Panc1 (cell line): ENCODE results near the gene BOD1L2. TPM values are rescaled to one million over a fixed set of nuclear protein-coding genes. Genes with fewer than 3 reads are reported as not detected.

Experiments used
- ATAC-seq: fragments of 200-7000 bp; cut with Tn5 transposase; 2 replicates; pipeline ENCODE4 v1.9.1; 2020; ENCODE audit warnings: mild to moderate bottlenecking, moderate library complexity
- BruUV-seq: library from RNA; stranded (reverse); fragments of 400-500 nt; replicated peaks from 2 replicates; lab custom pipeline; 2021; lab: Mats Ljungman, UMichigan
- CTCF ChIA-PET: fragments of 300-600 bp; sonication (Branson Sonifier 250); formaldehyde crosslinking; loops from one replicate; lab custom pipeline; 2022; ENCODE audit warnings: antibody characterized with exemption; lab: Charles Lee
- POLR2A ChIA-PET: fragments of 300-600 bp; sonication (Branson Sonifier 250); formaldehyde crosslinking; loops from one replicate; lab custom pipeline; 2022; ENCODE audit warnings: antibody characterized with exemption; lab: Charles Lee
- DNase-seq: peaks from one replicate; pipeline ENCODE4 v3.0.0-alpha.2; 2010; ENCODE audit warnings: low read depth, low spot score
- H3K27ac ChIP-seq: 2 replicates; pipeline ENCODE4 v1.5.1; 2011; ENCODE audit warnings: mild to moderate bottlenecking, low read length, inconsistent platforms
- H3K27me3 ChIP-seq: fragments of 200-500 bp; sonication (Bioruptor generic); 2 replicates; pipeline ENCODE4 v1.6.0; 2014; ENCODE audit warnings: low read length, inconsistent platforms; ENCODE audit not compliant: control insufficient read depth, insufficient read depth
- H3K36me3 ChIP-seq: fragments of 200-500 bp; sonication (Bioruptor generic); 2 replicates; pipeline ENCODE4 v1.5.1; 2014; ENCODE audit warnings: inconsistent platforms, mild to moderate bottlenecking, low read length, moderate library complexity; ENCODE audit not compliant: control insufficient read depth, insufficient read depth
- H3K4me1 ChIP-seq: 2 replicates; pipeline ENCODE4 v1.5.1; 2011; ENCODE audit warnings: inconsistent platforms, mild to moderate bottlenecking, low read length, moderate library complexity; ENCODE audit not compliant: control insufficient read depth, insufficient read depth
- H3K4me3 ChIP-seq, 2 experiments: 2 replicates each; pipeline ENCODE4 v1.5.1; 2011 to 2012; ENCODE audit warnings: low read depth in 2 of 2, low read length in 2 of 2, mild to moderate bottlenecking in 2 of 2, inconsistent platforms in 1 of 2, moderate library complexity in 1 of 2
- H3K9me3 ChIP-seq: fragments of 200-500 bp; sonication (Bioruptor generic); 2 replicates; pipeline ENCODE4 v1.5.1; 2014; ENCODE audit warnings: low read depth, mild to moderate bottlenecking, inconsistent platforms, low read length, moderate library complexity; ENCODE audit not compliant: control insufficient read depth, insufficient read depth
- POLR2AphosphoS5 ChIP-seq: IDR thresholded peaks from 2 replicates; pipeline ENCODE4 v1.6.1; 2012; ENCODE audit warnings: mild to moderate bottlenecking, low read depth, low read length, moderate library complexity
- SIN3A ChIP-seq: IDR thresholded peaks from 2 replicates; pipeline ENCODE4 v1.6.1; 2012; ENCODE audit warnings: low read depth, mild to moderate bottlenecking, low read length, moderate library complexity, borderline replicate concordance; ENCODE audit not compliant: insufficient read depth
- TCF7L2 ChIP-seq: IDR thresholded peaks from 2 replicates; pipeline ENCODE4 v1.6.1; 2011; ENCODE audit warnings: mild to moderate bottlenecking, low read depth, low read length, inconsistent platforms
- in situ Hi-C: cut with HindIII; loops from 2 replicates; pipeline ENCODE4 v1.10.0; 2016; ENCODE audit warnings: low sequenced_read_pairs, low pct_unique_long_range_greater_than_20kb
- intact Hi-C: fragments of 100-400 bp; cut with micrococcal nuclease; formaldehyde crosslinking; loops from one replicate; pipeline ENCODE4 v1.10.0; 2022; ENCODE audit not compliant: unreplicated experiment
- total RNA-seq: library from RNA; stranded (reverse); gene quantifications from one replicate; pipeline ENCODE4 v1.2.1, GENCODE V29; 2021; ENCODE audit not compliant: unreplicated experiment
- TF ChIP-seq, protein P1 (sequence below), 2 experiments: IDR thresholded peaks; 2 replicates each; pipeline ENCODE4 v1.6.1; 2011 to 2012; ENCODE audit warnings: low read depth in 2 of 2, control low read depth in 1 of 2, low read length in 1 of 2, mild to moderate bottlenecking in 1 of 2, moderate library complexity in 1 of 2; ENCODE audit not compliant: insufficient read depth in 1 of 2
- TF ChIP-seq, protein P2 (sequence below): fragments of 450-650 bp; IDR thresholded peaks from 2 replicates; pipeline ENCODE4 v1.5.1; 2017; ENCODE audit warnings: mild to moderate bottlenecking

BOD1L2 gene
- total RNA-seq, 1 experiment from 2014 or later, result not detected

DNA sequence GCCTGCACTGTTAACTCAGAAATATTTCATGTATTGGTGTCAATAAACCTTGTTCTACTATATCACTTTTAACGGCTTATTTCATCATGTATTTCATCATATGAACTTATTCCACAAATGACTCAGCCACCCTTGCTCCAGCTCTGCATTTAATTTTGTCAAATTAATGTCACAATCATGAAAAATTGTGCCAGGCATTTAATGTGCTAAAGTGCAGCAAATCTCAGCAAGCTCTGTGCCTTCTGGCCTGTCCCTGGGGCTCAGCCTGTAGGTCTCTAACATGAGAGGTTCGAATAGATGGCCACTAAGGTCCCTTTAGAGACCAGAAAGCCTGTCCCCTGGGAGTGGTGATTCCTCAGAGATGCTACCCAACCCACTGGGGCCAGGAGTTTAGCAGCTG lies 28.6 kb downstream of the BOD1L2 start:
- Histone ChIP-seq H3K27me3 (no peaks in the 10 kb centered on the region), H3K4me1 (no peaks in the 10 kb centered on the region), H3K36me3 (no peaks in the 10 kb centered on the region), H3K4me3 (no peak overlapping the region), H3K9me3 (no peaks in the 10 kb centered on the region), H3K27ac (no peak overlapping the region)
- BruUV-seq, result no TSS peak
- CTCF ChIA-PET, result no interaction called here
- intact Hi-C loops, result no loop called here
- in situ Hi-C loops, result no loop called here
- ATAC-seq (no peak), DNase-seq (no peak)
- TF ChIP-seq, protein P1, sequence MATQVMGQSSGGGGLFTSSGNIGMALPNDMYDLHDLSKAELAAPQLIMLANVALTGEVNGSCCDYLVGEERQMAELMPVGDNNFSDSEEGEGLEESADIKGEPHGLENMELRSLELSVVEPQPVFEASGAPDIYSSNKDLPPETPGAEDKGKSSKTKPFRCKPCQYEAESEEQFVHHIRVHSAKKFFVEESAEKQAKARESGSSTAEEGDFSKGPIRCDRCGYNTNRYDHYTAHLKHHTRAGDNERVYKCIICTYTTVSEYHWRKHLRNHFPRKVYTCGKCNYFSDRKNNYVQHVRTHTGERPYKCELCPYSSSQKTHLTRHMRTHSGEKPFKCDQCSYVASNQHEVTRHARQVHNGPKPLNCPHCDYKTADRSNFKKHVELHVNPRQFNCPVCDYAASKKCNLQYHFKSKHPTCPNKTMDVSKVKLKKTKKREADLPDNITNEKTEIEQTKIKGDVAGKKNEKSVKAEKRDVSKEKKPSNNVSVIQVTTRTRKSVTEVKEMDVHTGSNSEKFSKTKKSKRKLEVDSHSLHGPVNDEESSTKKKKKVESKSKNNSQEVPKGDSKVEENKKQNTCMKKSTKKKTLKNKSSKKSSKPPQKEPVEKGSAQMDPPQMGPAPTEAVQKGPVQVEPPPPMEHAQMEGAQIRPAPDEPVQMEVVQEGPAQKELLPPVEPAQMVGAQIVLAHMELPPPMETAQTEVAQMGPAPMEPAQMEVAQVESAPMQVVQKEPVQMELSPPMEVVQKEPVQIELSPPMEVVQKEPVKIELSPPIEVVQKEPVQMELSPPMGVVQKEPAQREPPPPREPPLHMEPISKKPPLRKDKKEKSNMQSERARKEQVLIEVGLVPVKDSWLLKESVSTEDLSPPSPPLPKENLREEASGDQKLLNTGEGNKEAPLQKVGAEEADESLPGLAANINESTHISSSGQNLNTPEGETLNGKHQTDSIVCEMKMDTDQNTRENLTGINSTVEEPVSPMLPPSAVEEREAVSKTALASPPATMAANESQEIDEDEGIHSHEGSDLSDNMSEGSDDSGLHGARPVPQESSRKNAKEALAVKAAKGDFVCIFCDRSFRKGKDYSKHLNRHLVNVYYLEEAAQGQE (IDR thresholded peaks at IDR 0.05; ENCODE audit: insufficient read depth in 1 of 2, low read depth in 2 of 2, low read length in 1 of 2), result no peak
- TF ChIP-seq POLR2AphosphoS5 (no peak), SIN3A (no peak)
- TF ChIP-seq, protein P2, sequence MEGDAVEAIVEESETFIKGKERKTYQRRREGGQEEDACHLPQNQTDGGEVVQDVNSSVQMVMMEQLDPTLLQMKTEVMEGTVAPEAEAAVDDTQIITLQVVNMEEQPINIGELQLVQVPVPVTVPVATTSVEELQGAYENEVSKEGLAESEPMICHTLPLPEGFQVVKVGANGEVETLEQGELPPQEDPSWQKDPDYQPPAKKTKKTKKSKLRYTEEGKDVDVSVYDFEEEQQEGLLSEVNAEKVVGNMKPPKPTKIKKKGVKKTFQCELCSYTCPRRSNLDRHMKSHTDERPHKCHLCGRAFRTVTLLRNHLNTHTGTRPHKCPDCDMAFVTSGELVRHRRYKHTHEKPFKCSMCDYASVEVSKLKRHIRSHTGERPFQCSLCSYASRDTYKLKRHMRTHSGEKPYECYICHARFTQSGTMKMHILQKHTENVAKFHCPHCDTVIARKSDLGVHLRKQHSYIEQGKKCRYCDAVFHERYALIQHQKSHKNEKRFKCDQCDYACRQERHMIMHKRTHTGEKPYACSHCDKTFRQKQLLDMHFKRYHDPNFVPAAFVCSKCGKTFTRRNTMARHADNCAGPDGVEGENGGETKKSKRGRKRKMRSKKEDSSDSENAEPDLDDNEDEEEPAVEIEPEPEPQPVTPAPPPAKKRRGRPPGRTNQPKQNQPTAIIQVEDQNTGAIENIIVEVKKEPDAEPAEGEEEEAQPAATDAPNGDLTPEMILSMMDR, result no peak
- POLR2A ChIA-PET, result no interaction called here

DNA sequence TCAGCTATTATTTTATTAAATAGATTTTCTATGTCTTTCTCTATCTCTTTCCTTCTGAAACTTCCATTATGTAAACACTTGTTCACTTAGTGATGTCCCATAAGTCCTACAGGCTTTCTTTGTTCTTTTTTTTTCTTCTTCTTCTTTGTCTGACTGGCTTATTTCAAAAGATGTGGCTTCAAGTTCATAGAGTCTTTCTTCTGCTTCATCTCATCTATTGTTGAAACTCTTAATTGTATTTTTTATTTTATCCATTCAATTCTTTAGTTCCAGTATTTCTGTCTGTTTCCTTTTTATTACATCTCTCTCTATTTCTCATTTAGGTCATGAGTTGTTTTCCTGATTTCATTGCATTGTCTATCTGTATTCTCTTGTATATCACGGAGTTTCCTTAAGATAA lies 38.5 kb downstream of the BOD1L2 start:
- Histone ChIP-seq H3K4me3 (no peak overlapping the region), H3K4me1 (no peaks in the 10 kb centered on the region), H3K27me3 (no peaks in the 10 kb centered on the region), H3K36me3 (no peaks in the 10 kb centered on the region), H3K27ac (no peak overlapping the region), H3K9me3 (no peaks in the 10 kb centered on the region)
- POLR2A ChIA-PET, result no interaction called here
- TF ChIP-seq, protein P2, result no peak
- TF ChIP-seq, protein P1 (IDR thresholded peaks at IDR 0.05; ENCODE audit: insufficient read depth in 1 of 2, low read depth in 2 of 2, low read length in 1 of 2), result no peak
- no peak for TF ChIP-seq TCF7L2
- TF ChIP-seq POLR2AphosphoS5, result no peak
- TF ChIP-seq SIN3A, result no peak
- BruUV-seq, result no TSS peak
- in situ Hi-C loops, result no loop called here
- CTCF ChIA-PET, result no interaction called here
- DNase-seq (no peak), ATAC-seq (no peak)
- intact Hi-C loops, result no loop called here
